ENCODE measurements around the gene ZBTB20. TPM values are rescaled to one million over a fixed set of nuclear protein-coding genes. Genes with fewer than 3 reads are reported as not detected.

The ZBTB20 gene
- total RNA-seq, 1 experiment from 2014 or later, result 26.5 TPM

DNA sequence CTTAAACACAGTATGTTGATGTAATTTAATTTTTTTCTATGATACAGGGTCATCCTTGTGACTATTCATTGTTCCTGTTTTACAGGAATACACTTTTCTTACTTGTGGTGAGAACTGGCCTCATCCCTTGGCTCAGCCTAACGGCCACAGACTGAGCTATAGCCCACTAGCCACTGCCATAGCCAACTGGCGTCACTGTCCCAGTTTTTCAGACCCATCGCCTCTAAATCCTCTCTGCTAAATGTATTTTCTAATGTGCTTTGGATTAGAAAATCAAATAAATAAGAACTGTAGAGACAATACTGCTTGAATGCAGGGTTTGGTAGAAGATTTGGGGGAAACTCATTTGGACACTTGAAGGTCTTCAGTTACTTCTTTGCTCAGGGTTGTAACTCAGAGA lies 740.2 kb downstream of the ZBTB20 start:
- Histone ChIP-seq H4K20me1 (ENCODE audit: insufficient read depth) (no peaks in the 10 kb centered on the region; the same call in 1 of the 2 replicates), H3F3A (ENCODE audit: insufficient read depth, low read depth) (no peaks in the 10 kb centered on the region), H3K4me2 (no peak overlapping the region), H3K79me2 (ENCODE audit: low read depth) (no peaks in the 10 kb centered on the region), H3K27ac (no peak overlapping the region), H3K9me2 (ENCODE audit: insufficient read depth) (no peaks in the 10 kb centered on the region), H3K27me3 (ENCODE audit: insufficient read depth, low read depth) (no peaks in the 10 kb centered on the region), H3K4me3 (no peak overlapping the region), H3K9me3 (ENCODE audit: insufficient read depth, low read depth) (no peaks in the 10 kb centered on the region), H3K4me1 (replicated peaks; ENCODE audit: insufficient read depth) (no peaks in the 10 kb centered on the region), H2AFZ (no peak overlapping the region), H3K36me3 (ENCODE audit: low read depth) (no peaks in the 10 kb centered on the region)
- ChIA-PET POLR2A (ENCODE audit: unreplicated experiment) (no interaction called here), CTCF (no interaction called here)
- no peak for DNase-seq
- intact Hi-C loops (cut with micrococcal nuclease; ENCODE audit: unreplicated experiment), result no loop called here
- TF ChIP-seq EZH2 (IDR thresholded peaks at IDR 0.05; ENCODE audit: low read depth) (no peak), CTCF (conservative IDR thresholded peaks at IDR 0.05) (no peak)
- BruUV-seq (replicated peaks), result no TSS peak

DNA sequence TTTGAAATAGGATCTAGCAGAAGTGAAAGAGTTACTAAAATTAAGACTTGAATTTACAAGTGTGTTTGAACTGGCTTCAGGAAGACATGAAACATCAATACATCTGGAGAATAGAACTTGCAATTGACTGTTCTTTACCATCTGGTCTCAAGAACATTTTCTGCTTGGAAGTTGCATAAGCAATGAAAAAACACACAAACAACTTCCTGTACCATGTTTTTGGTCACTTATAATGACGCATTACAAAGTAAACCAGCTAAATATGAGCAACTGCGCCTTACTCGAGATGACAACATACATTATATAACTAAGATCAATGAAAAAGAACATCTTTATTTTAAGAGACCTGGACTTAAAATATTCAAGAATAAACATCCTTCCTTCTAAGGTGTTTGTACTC lies 740.8 kb downstream of the ZBTB20 start:
- Histone ChIP-seq H2AFZ (no peak overlapping the region), H3K4me1 (replicated peaks; ENCODE audit: insufficient read depth) (no peaks in the 10 kb centered on the region)
- intact Hi-C loops (cut with micrococcal nuclease; ENCODE audit: unreplicated experiment), result no loop called here

DNA sequence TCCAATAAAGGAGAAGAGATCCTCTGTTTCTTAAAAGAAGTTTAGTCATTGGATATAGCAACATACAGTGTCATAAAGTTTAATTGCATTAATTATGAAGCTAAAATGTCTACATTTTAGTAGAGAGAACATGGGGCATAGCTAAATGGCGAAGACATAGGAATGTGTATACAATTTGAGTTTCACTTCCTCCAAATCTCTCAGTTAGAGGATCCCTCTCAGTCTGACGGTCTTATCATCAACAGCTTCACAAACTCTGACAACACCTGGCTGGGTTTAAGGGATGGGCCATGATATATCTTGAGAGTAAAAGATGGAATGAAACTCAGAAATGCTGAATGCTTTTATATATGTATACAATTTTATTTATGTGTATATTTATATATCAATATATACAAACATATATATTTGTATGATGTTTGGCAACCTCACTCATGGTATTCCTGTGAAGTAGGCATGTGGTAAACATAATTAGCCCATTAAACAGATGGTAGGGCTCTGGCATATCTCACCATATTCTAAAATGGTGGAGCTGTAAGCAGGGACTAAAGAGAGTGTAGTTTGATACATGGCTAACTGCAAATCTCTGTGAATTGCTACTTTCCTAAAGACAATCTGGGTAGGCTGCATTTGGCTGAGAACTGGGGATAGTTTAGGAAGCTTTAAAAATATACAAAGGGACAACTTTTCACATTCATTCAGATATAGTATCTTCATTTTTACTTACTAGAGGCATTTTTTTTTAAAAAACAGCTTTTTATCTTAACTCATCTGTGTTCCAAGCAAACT lies 741.7 kb downstream of the ZBTB20 start:
- BruUV-seq (replicated peaks), result no TSS peak
- POLR2A ChIA-PET (ENCODE audit: unreplicated experiment), result interaction anchor here (0.5 kb wide), 1 partner anchor 660 kb away, joined by 3 read pairs; no protein-coding TSS in a partner anchor
- Histone ChIP-seq H3K36me3 (ENCODE audit: low read depth) (no peaks in the 10 kb centered on the region), H3K27ac (no peak overlapping the region), H4K20me1 (ENCODE audit: insufficient read depth) (no peaks in the 10 kb centered on the region; the same call in 1 of the 2 replicates), H3K4me3 (no peak overlapping the region), H3K27me3 (ENCODE audit: insufficient read depth, low read depth) (no peaks in the 10 kb centered on the region), H2AFZ (no peak overlapping the region), H3F3A (ENCODE audit: insufficient read depth, low read depth) (no peaks in the 10 kb centered on the region), H3K9me3 (ENCODE audit: insufficient read depth, low read depth) (no peaks in the 10 kb centered on the region), H3K4me1 (replicated peaks; ENCODE audit: insufficient read depth) (no peaks in the 10 kb centered on the region), H3K79me2 (ENCODE audit: low read depth) (no peaks in the 10 kb centered on the region), H3K9me2 (ENCODE audit: insufficient read depth) (no peaks in the 10 kb centered on the region), H3K4me2 (no peak overlapping the region)
- DNase-seq, result no peak
- TF ChIP-seq EZH2 (IDR thresholded peaks at IDR 0.05; ENCODE audit: low read depth) (no peak), CTCF (conservative IDR thresholded peaks at IDR 0.05) (no peak)
- CTCF ChIA-PET, result interaction anchor here (0.7 kb wide), 1 partner anchor 763 kb away, joined by 3 read pairs; no protein-coding TSS in a partner anchor
- intact Hi-C loops (cut with micrococcal nuclease; ENCODE audit: unreplicated experiment), result no loop called here

More for the DNA sequence above, 740.8 kb downstream of the ZBTB20 start:
- H3K27ac ChIP-seq, result no peak overlapping the region
- DNase-seq, result no peak
- ChIA-PET CTCF (no interaction called here), POLR2A (ENCODE audit: unreplicated experiment) (no interaction called here)
- H3K9me3 ChIP-seq (ENCODE audit: insufficient read depth, low read depth), result no peaks in the 10 kb centered on the region
- no TSS peak for BruUV-seq (replicated peaks)
- H3K4me2 ChIP-seq, result no peak overlapping the region
- no peaks in the 10 kb centered on the region for H3K27me3 ChIP-seq (ENCODE audit: insufficient read depth, low read depth)
- H3F3A ChIP-seq (ENCODE audit: insufficient read depth, low read depth), result no peaks in the 10 kb centered on the region
- TF ChIP-seq CTCF (conservative IDR thresholded peaks at IDR 0.05), result no peak
- no peak for TF ChIP-seq EZH2 (IDR thresholded peaks at IDR 0.05; ENCODE audit: low read depth)
- H3K9me2 ChIP-seq (ENCODE audit: insufficient read depth), result no peaks in the 10 kb centered on the region
- H3K79me2 ChIP-seq (ENCODE audit: low read depth), result no peaks in the 10 kb centered on the region
- H4K20me1 ChIP-seq (ENCODE audit: insufficient read depth), result no peaks in the 10 kb centered on the region; the same call in 1 of the 2 replicates
- H3K36me3 ChIP-seq (ENCODE audit: low read depth), result no peaks in the 10 kb centered on the region
- H3K4me3 ChIP-seq, result no peak overlapping the region

All from PC-9 (cell line).